BLaER1 treated with 17β-estradiol and CSF1 and Interleukin-3, amounts not matched to agents 10 nM and 100 nM (cell line): ENCODE data around the gene MYO18A.
"Not testable (repeated sequence)": the region's sequence is repeated elsewhere in the genome, so short reads cannot be mapped to it uniquely, and the experiment has no call there.

Experiments used
- H3K27ac ChIP-seq, 11 experiments: shearing (Covaris generic); formaldehyde crosslinking; 2 replicates each; pipeline ENCODE4 v1.8.1; 2022
- H3K27me3 ChIP-seq, 11 experiments: shearing (Covaris generic); formaldehyde crosslinking; 2 replicates each; pipeline ENCODE4 v1.8.1; 2022
- H3K36me3 ChIP-seq, 11 experiments: shearing (Covaris generic); formaldehyde crosslinking; 2 replicates each; pipeline ENCODE4 v1.8.1; 2022
- H3K4me1 ChIP-seq, 10 experiments: shearing (Covaris generic); formaldehyde crosslinking; 2 replicates each; pipeline ENCODE4 v1.8.1; 2022
- H3K4me2 ChIP-seq, 11 experiments: shearing (Covaris generic); formaldehyde crosslinking; 2 replicates each; pipeline ENCODE4 v1.8.1; 2022
- H3K4me3 ChIP-seq, 10 experiments: shearing (Covaris generic); formaldehyde crosslinking; 2 replicates each; pipeline ENCODE4 v1.8.1; 2022
- H3K9ac ChIP-seq, 11 experiments: shearing (Covaris generic); formaldehyde crosslinking; 2 replicates each; pipeline ENCODE4 v1.8.1; 2022
- H3K9me3 ChIP-seq, 11 experiments: shearing (Covaris generic); formaldehyde crosslinking; replicated peaks in 1 of 11; 2 replicates each; pipeline ENCODE4 v1.8.1; 2022
- H4K20me1 ChIP-seq, 11 experiments: shearing (Covaris generic); formaldehyde crosslinking; 2 replicates each; pipeline ENCODE4 v1.8.1; 2022
- Cebpa-rat ChIP-seq, 11 experiments: shearing (Covaris generic); IDR thresholded peaks; 2 replicates each; pipeline ENCODE4 v1.8.1; 2022

Gene MYO18A

DNA sequence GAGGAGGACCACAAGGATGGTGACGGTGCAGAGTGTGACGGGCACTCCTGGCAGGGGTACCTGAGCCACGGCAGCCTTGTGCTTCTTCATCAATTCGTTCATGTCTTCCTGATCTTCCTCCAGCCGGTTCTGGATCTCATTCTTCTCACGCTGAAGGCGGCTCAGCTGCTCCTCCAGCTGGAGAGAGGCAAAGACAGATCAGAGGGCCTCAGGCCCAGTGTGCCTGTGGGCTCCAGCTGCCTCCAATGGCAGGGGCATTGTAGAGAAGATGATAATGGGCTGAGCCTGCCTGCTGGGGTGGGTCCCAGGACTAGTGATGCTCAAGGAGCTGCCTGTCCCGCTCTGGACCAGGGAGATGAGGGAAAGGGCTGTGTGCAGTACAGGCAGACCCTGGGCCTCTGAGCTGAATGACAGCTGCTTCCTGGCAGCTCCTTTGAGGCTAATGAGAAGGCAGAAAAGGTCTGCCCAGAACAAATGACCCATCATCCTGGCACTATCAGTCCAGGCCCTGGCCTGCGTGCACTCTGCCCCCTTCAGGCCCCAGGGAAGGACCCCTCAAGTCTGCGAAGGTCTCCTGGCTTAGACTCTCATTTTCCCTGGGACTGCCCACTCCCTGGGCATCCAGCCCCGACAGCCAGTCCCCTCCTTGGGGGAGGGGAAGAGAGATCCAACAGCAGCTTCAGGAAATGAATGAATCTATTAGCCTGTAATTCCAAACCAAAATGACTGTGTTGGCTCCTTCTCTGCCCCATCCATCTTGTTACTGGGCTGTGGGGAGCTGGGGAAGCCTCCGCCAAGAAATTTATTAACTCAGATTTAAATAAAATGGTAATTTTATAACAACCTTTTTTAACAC lies 89.2 kb downstream of the MYO18A start:
- H3K36me3 ChIP-seq, result peaks cover 97 to 100% (median 99%) of the 10 kb centered on the region in 11 experiments
- H3K4me1 ChIP-seq, result peaks cover 1 to 74% (median 66%) of the 10 kb centered on the region in 10 experiments; a peak in 19 of 20 replicates
- H3K27me3 ChIP-seq, result no peaks in the 10 kb centered on the region
- H3K4me3 ChIP-seq, result no peak overlapping the region
- H4K20me1 ChIP-seq, result peaks cover 15 to 92% (median 66%) of the 10 kb centered on the region in 11 experiments; a peak in 20 of 22 replicates
- peak overlapping the region in 7 of 11 experiments; percentile 4 to 29 (median 16); a peak in 5 of 22 replicates for H3K4me2 ChIP-seq
- H3K27ac ChIP-seq, result peak overlapping the region in 5 of 11 experiments; percentile 18 to 43 (median 32); a peak in 5 of 22 replicates
- no peaks in the 10 kb centered on the region for H3K9me3 ChIP-seq
- TF ChIP-seq Cebpa-rat (IDR thresholded peaks at IDR 0.05), result no peak
- peak overlapping the region in 9 of 11 experiments; percentile 15 to 54 (median 34); a peak in 13 of 22 replicates for H3K9ac ChIP-seq

DNA sequence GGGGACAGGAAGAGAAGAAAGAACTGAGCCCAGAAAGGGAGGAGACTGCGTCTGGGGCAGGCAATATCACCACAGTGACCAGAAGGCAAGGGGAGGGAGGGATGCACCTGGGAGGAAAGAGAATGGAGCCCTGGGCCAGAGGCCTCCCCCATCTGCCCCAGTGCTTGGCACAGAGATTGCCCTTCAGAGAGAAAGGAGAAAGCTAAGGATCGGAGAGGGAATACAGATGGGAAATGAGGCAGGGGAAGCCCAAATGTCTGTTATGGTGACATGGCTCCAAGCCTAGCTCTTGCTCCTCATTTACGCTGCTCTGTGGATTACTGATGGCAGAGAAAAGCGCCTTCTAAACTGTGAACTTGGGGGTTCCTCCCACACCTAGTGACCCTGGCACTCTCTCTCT lies 90.1 kb downstream of the MYO18A start:
- TF ChIP-seq Cebpa-rat (IDR thresholded peaks at IDR 0.05), result no peak
- Histone ChIP-seq H3K4me2 (peak overlapping the region in 8 of 11 experiments; percentile 0 to 29 (median 16); a peak in 6 of 22 replicates), H3K36me3 (peaks cover 95 to 100% (median 99%) of the 10 kb centered on the region in 11 experiments), H3K9ac (peak overlapping the region in 7 of 11 experiments; percentile 18 to 52 (median 32); a peak in 10 of 22 replicates), H4K20me1 (peaks cover 20 to 93% (median 73%) of the 10 kb centered on the region in 11 experiments; a peak in 20 of 22 replicates), H3K27ac (peak overlapping the region in 8 of 11 experiments; percentile 12 to 43 (median 33); a peak in 9 of 22 replicates), H3K4me3 (no peak overlapping the region), H3K27me3 (no peaks in the 10 kb centered on the region), H3K4me1 (peaks cover 10 to 83% (median 75%) of the 10 kb centered on the region in 10 experiments), H3K9me3 (no peaks in the 10 kb centered on the region)

DNA sequence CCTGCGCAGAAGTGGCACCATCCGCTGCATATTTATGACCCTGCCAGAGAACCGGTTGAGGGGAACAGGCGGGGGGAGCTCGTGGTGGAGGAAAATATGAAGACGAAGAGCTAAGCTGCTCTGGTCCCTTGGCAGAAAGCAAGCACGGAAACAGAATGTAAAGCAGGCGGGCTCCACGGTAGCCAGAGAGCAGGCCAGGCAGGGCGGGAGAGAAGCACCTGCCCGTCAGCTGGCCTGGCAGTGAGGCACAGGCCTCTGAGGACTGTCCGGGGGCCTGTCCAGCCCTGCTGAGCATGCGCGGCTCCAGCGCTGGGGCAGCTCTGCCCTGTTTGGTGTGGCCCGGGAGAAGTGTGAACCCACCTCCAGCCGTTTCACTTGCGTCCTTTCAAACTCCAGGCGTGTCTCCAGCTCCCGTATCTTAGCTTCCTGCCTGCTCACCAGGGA lies 90.6 kb downstream of the MYO18A start:
- TF ChIP-seq Cebpa-rat (IDR thresholded peaks at IDR 0.05), result no peak
- peaks cover 90 to 100% (median 97%) of the 10 kb centered on the region in 11 experiments for H3K36me3 ChIP-seq

DNA sequence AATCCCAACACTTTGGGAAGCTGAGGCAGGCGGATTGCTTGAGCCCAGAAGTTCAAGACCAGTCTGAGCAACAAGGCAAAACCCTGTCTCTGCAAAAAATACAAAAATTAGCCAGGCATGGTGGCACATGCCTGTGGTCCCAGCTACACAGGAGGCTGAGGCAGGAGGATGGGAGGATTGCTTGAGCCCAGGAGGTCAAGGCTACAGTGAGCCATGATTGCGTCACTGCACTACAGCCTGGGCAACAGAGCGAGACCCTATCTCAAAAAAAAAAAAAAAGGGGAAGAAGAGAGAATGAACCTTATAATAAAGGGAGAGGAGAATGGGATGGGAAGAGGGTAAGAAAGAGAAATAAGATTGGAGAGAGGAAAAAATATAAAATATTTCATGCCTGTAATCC lies 91.4 kb downstream of the MYO18A start:
- not testable (repeated sequence) for H3K9ac ChIP-seq, H3K9me3 ChIP-seq, H3K4me3 ChIP-seq, H3K27me3 ChIP-seq
- H3K4me1 ChIP-seq, result peaks cover 17 to 96% (median 88%) of the 10 kb centered on the region in 10 experiments
- peak in 5 of 11 experiments; percentile 13 to 47 (median 29); a peak in 4 of 22 replicates for TF ChIP-seq Cebpa-rat (IDR thresholded peaks at IDR 0.05)
- H3K36me3 ChIP-seq, result peaks cover 87 to 100% (median 96%) of the 10 kb centered on the region in 11 experiments
- H4K20me1 ChIP-seq, result peaks cover 20 to 93% (median 73%) of the 10 kb centered on the region in 11 experiments; a peak in 19 of 22 replicates
- H3K4me2 ChIP-seq, result peak overlapping the region in 7 of 11 experiments; percentile 5 to 39 (median 15); a peak in 10 of 22 replicates
- H3K27ac ChIP-seq, result peak overlapping the region in 2 of 11 experiments; percentile 14 to 22; a peak in 1 of 22 replicates

More for the DNA sequence above, 90.6 kb downstream of the MYO18A start:
- H3K27ac ChIP-seq, result peak overlapping the region in 8 of 11 experiments; percentile 12 to 43 (median 33); a peak in 9 of 22 replicates
- peaks cover 20 to 93% (median 75%) of the 10 kb centered on the region in 11 experiments; a peak in 20 of 22 replicates for H4K20me1 ChIP-seq
- no peak overlapping the region for H3K4me3 ChIP-seq
- H3K4me1 ChIP-seq, result peaks cover 15 to 88% (median 80%) of the 10 kb centered on the region in 10 experiments
- H3K9me3 ChIP-seq, result no peaks in the 10 kb centered on the region
- H3K4me2 ChIP-seq, result peak overlapping the region in 8 of 11 experiments; percentile 0 to 29 (median 16); a peak in 4 of 22 replicates
- H3K27me3 ChIP-seq, result no peaks in the 10 kb centered on the region
- H3K9ac ChIP-seq, result peak overlapping the region in 7 of 11 experiments; percentile 18 to 52 (median 32); a peak in 8 of 22 replicates

DNA sequence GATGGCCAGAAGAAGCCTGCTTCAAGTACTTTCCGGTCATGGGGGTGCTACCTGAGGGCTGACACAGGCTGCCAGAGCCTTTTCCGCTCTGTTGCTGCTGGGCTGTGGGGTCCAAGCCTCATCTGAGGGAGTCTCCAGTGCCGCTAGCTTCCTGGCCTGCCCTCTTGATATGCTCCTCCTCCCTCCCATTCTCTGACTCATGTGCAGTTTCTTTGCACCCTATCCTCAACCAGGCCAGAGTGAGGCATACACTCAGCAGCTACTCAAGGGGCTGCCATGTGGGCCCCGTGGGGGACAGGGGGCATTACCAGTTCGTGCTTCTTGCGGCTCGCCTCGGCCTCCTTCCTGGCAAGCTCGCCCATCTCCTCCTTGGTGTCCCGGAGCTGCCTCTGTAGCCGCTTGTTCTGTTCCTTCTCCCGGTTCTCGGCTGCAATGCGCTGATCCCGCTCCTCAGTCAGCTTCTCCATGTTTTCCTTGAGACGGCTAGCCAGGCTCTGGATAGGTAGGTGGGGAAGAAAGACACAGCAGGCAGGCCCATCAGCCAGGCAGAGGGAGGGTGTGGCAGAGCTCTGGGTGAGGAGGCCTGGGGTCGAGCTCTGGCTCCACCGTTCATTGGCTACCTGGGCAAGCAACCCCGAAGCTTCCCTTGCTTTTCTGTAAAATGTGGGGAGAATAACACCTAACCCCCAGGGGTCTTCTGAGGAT lies 93.4 kb downstream of the MYO18A start:
- Histone ChIP-seq H3K27ac (peak overlapping the region in 2 of 11 experiments; percentile 24 to 28; a peak in 4 of 22 replicates), H3K9ac (peak overlapping the region in 6 of 11 experiments; percentile 8 to 56 (median 26); a peak in 8 of 22 replicates), H3K36me3 (peaks cover 87 to 100% (median 96%) of the 10 kb centered on the region in 11 experiments), H3K4me3 (no peak overlapping the region), H3K4me1 (peaks cover 17 to 98% (median 92%) of the 10 kb centered on the region in 10 experiments), H3K27me3 (no peaks in the 10 kb centered on the region), H3K9me3 (no peaks in the 10 kb centered on the region), H3K4me2 (peak overlapping the region in 10 of 11 experiments; percentile 28 to 94 (median 81); a peak in 18 of 22 replicates), H4K20me1 (peaks cover 15 to 89% (median 57%) of the 10 kb centered on the region in 11 experiments; a peak in 19 of 22 replicates)
- no peak for TF ChIP-seq Cebpa-rat (IDR thresholded peaks at IDR 0.05)

DNA sequence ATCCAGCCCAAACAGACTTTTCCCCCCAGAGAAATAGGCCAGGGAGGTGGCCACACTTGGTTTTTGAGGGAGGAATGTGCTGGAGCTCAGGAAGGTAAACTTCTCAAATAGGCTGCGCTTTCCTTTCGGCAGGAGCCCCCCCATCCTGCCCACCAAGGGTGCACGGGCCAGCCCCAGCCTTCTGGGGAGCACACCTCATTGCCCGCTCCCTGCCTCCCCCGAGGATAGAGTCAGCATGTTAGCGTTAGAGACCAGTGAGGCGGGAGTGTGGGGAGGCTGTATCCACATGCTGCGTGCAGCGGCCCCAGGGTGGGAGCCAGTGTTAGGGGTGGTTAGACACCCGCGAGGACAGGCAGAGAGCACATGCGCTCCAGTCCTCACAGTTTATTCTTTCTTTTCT lies 95.0 kb downstream of the MYO18A start:
- Histone ChIP-seq H4K20me1 (peaks cover 12 to 82% (median 42%) of the 10 kb centered on the region in 11 experiments; a peak in 18 of 22 replicates), H3K4me3 (peak overlapping the region in 4 of 10 experiments; percentile 2 to 15 (median 8); a peak in 4 of 20 replicates), H3K36me3 (peaks cover 87 to 100% (median 96%) of the 10 kb centered on the region in 11 experiments)

DNA sequence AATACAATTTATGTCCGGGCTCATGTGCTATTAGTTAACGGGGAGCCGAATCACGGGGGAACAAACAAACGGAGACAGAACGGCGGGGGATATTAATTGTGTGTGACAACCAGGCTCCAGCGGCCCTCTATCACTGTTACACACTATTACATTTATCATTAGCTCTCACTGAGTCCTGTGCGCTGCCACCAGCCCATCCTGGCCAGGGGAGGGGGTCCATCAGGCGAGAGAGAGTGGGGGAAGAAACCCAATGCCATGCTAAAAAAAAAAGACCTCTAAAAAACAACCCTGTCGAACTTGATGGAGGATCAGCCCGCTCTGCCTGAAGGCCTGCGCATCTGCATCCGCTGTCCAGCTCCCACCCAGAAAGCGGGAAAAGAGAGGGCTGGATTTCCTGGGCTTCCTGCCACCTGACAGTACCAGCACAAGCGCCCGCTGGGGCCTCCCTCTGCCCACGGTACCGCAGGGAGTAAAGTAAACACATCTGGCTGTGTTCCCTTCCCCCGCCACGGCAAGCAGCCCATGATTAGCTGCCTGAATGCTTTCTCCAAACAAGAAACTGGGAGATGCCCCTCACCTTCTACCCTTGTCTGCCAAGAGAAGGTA lies 95.6 kb downstream of the MYO18A start:
- Histone ChIP-seq H3K4me3 (peak overlapping the region in 4 of 10 experiments; percentile 2 to 15 (median 8); a peak in 4 of 20 replicates), H3K4me1 (peaks cover 19 to 77% (median 71%) of the 10 kb centered on the region in 10 experiments), H3K9me3 (no peaks in the 10 kb centered on the region), H3K27me3 (no peaks in the 10 kb centered on the region), H4K20me1 (peaks cover 12 to 82% (median 41%) of the 10 kb centered on the region in 11 experiments; a peak in 18 of 22 replicates), H3K4me2 (peak overlapping the region; percentile 28 to 94 (median 79)), H3K9ac (peak overlapping the region in 10 of 11 experiments; percentile 4 to 73 (median 46); a peak in 17 of 22 replicates), H3K36me3 (peaks cover 87 to 100% (median 96%) of the 10 kb centered on the region in 11 experiments), H3K27ac (peak overlapping the region in 8 of 11 experiments; percentile 14 to 76 (median 53); a peak in 15 of 22 replicates)
- no peak for TF ChIP-seq Cebpa-rat (IDR thresholded peaks at IDR 0.05)

More for the DNA sequence above, 95.0 kb downstream of the MYO18A start:
- no peak for TF ChIP-seq Cebpa-rat (IDR thresholded peaks at IDR 0.05)
- H3K9ac ChIP-seq, result peak overlapping the region in 10 of 11 experiments; percentile 4 to 73 (median 46); a peak in 17 of 22 replicates
- peak overlapping the region; percentile 28 to 94 (median 79) for H3K4me2 ChIP-seq
- peaks cover 17 to 82% (median 76%) of the 10 kb centered on the region in 10 experiments for H3K4me1 ChIP-seq
- H3K27ac ChIP-seq, result peak overlapping the region in 8 of 11 experiments; percentile 14 to 76 (median 53); a peak in 14 of 22 replicates
- H3K27me3 ChIP-seq, result no peaks in the 10 kb centered on the region
- no peaks in the 10 kb centered on the region for H3K9me3 ChIP-seq
